ENCODE measurements around the gene SLC23A3. TPM values are rescaled to one million over a fixed set of nuclear protein-coding genes. Genes with fewer than 3 reads are reported as not detected.

The SLC23A3 gene, protein sequence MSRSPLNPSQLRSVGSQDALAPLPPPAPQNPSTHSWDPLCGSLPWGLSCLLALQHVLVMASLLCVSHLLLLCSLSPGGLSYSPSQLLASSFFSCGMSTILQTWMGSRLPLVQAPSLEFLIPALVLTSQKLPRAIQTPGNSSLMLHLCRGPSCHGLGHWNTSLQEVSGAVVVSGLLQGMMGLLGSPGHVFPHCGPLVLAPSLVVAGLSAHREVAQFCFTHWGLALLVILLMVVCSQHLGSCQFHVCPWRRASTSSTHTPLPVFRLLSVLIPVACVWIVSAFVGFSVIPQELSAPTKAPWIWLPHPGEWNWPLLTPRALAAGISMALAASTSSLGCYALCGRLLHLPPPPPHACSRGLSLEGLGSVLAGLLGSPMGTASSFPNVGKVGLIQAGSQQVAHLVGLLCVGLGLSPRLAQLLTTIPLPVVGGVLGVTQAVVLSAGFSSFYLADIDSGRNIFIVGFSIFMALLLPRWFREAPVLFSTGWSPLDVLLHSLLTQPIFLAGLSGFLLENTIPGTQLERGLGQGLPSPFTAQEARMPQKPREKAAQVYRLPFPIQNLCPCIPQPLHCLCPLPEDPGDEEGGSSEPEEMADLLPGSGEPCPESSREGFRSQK
- 0.63 and 2.5 TPM in 2 replicates for total RNA-seq

DNA sequence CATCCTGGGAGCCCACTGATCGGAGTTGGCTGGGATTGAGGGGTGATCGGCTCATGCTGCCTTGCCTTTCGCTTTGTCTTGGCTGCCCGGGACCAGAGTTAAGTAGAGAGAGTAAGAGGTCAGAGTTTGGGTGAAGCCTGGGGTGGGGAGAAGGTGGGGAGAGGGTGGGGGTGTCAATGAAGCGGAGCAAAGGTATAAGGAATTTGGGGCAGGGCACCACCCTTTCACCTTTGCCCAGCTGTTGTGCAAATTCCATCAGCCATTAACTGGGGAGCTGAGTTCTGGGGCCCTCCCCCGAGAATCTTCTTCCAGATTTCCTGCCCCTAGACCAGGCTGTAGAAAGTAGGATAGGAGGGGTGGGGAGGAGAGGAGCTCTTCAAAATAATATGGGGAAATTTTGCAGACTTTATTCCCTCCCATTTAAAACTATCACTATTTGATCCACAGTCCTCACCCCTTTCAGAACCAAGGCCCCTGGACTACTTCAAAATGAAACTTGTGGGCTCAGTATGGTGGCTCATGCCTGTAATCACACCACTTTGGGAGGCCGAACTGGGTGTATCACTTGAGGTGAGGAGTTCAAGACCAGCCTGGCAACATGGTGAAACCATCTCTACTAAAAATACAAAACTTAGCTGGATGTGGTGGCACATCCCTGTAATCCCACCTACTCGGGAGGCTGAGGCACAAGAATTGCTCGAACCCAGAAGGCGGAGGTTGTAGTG, at the start of gene SLC23A3:
Gene SLC23A3, minus strand, starts transcription at position 100 of the 725 bp plus-strand sequence. Its CDS starts 45 bp downstream, at position 55.

GRCh38 chr2:219218732-219219701, 49.2 kb upstream of the SLC23A3 start, which contains the start of gene ABCB6:
ABCB6 (minus strand) TSS chr2:219218958; CDS start chr2:219218673, 285 bp downstream.

GRCh38 chr2:219206328-219207133, 36.7 kb upstream of the SLC23A3 start, which contains the start of gene ZFAND2B:
ZFAND2B (plus strand) TSS chr2:219206782; CDS start chr2:219206988, 206 bp downstream.

DNA sequence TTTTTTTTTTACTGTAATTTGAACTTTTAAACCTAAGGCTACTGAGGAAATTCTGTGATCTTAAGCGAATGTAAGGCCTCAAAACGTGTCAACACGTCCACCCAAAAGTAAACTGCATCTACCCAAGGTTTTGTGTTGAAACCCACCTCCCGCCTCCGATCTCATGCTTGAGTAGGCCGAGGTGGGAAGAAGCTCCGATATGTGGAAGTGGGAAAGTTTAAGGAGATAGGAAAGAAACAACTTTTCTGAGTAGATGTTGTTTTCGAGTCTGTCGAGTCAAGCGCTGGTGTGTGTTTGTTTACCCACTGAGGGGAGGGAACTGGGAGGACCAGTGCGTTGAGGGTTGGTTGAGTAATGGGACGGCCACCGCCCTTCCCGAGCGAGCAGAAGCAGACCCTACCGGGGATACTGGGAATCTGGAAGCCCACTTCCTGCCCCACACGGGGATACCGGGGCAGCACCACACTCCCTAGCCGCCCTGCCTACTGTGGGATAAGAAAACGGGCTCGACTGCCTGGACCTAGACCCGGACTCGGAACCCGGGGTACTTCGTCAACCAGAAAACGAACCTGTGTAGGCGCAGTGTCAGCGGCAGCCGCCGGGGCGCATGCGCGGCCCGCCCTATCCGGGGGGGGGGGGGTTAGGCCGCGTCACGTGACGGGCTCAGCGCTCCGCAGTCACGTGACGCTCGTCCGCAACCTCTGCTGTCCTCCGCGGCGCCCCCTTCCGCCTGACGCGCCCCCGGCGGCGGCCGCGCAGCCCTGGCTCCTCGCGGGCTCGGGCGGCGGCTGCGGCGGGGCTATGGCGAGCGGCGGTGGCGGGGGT, 7.9 kb upstream of the SLC23A3 start, which contains the start of gene RETREG2:
Gene RETREG2, plus strand, starts transcription at position 724 of the 825 bp plus-strand sequence. Its CDS starts 78 bp downstream, at position 802.

GRCh38 chr2:219176818-219177551, 7.2 kb upstream of the SLC23A3 start, which contains the start of gene CNPPD1:
CNPPD1 (minus strand) TSS chr2:219176925; CDS start chr2:219176828, 97 bp downstream.

GRCh38 chr2:219160186-219161017, 9.4 kb downstream of the SLC23A3 start, which contains the start of gene NHEJ1:
NHEJ1 (minus strand) TSS chr2:219160815; CDS start chr2:219158362, 2,453 bp downstream.

Other genes starting within 250 kb of the SLC23A3 start
- not detected in 2 replicates for gene CDK5R2, start 210.4 kb downstream of the SLC23A3 start, total RNA-seq
- gene FEV, start 184.8 kb downstream of the SLC23A3 start, total RNA-seq = not detected in 2 replicates
- gene CRYBA2, start 176.6 kb downstream of the SLC23A3 start, total RNA-seq = not detected in 2 replicates
- gene CFAP65, start 128.5 kb downstream of the SLC23A3 start, total RNA-seq = under 0.01 TPM in 1 of 2 replicates, not detected in the other
- gene IHH, start 109.1 kb downstream of the SLC23A3 start, total RNA-seq = under 0.01 TPM in 1 of 2 replicates, not detected in the other
- 14.2 and 17.5 TPM in 2 replicates for gene NHEJ1, start 9.2 kb downstream of the SLC23A3 start, total RNA-seq
- gene CNPPD1, start 6.9 kb upstream of the SLC23A3 start, total RNA-seq = 24.7 and 27.0 TPM in 2 replicates
- gene RETREG2, start 8.2 kb upstream of the SLC23A3 start, total RNA-seq = 69.0 and 78.2 TPM in 2 replicates
- gene ZFAND2B, start 36.8 kb upstream of the SLC23A3 start, total RNA-seq = 22.2 and 26.7 TPM in 2 replicates
- gene ABCB6, start 48.9 kb upstream of the SLC23A3 start, total RNA-seq = 26.8 and 61.6 TPM in 2 replicates
- 24.3 and 26.4 TPM in 2 replicates for gene ATG9A, start 59.6 kb upstream of the SLC23A3 start, total RNA-seq
- 18.0 and 20.5 TPM in 2 replicates for gene ANKZF1, start 59.8 kb upstream of the SLC23A3 start, total RNA-seq
- 11.6 and 18.6 TPM in 2 replicates for gene GLB1L, start 75.4 kb upstream of the SLC23A3 start, total RNA-seq
- gene STK16, start 75.5 kb upstream of the SLC23A3 start, total RNA-seq = 27.7 and 47.0 TPM in 2 replicates
- under 0.01 TPM in 1 of 2 replicates, not detected in the other for gene TUBA4B, start 83.2 kb upstream of the SLC23A3 start, total RNA-seq
- gene TUBA4A, start 83.9 kb upstream of the SLC23A3 start, total RNA-seq = 9.4 and 17.8 TPM in 2 replicates
- gene DNAJB2, start 109.3 kb upstream of the SLC23A3 start, total RNA-seq = 53.9 and 109 TPM in 2 replicates
- gene PTPRN, start 139.4 kb upstream of the SLC23A3 start, total RNA-seq = 7.2 and 12.6 TPM in 2 replicates
- not detected in 2 replicates for gene RESP18, start 162.7 kb upstream of the SLC23A3 start, total RNA-seq
- 78.2 and 137 TPM in 2 replicates for gene DNPEP, start 217.9 kb upstream of the SLC23A3 start, total RNA-seq
- 2.4 and 2.7 TPM in 2 replicates for gene DES, start 248.3 kb upstream of the SLC23A3 start, total RNA-seq